HFF-Myc (cell line): Measurements from ENCODE around the gene SLC10A1.

Source experiments
- DNase-seq: peaks from one replicate; pipeline ENCODE4 v3.0.0-alpha.2; 2011; ENCODE audit warnings: low read depth; ENCODE audit errors: extremely low read depth
- H3K4me3 ChIP-seq: replicated peaks from 2 replicates; pipeline ENCODE4 v1.5.1; 2011; ENCODE audit warnings: low read depth, mild to moderate bottlenecking, control low read depth, low read length
- CTCF ChIP-seq: IDR thresholded peaks from 2 replicates; pipeline ENCODE4 v1.5.1; 2012; ENCODE audit warnings: mild to moderate bottlenecking, low read depth, low read length, control low read depth; ENCODE audit errors: missing control alignments

The SLC10A1 gene

GRCh38 chr14:69773571-69774276 lies 23.3 kb downstream of the SLC10A1 start:
- H3K4me3 ChIP-seq = no peak overlapping the region
- no peak for TF ChIP-seq CTCF
- no peak for DNase-seq

GRCh38 chr14:69772082-69773017 lies 24.7 kb downstream of the SLC10A1 start:
- no peak for DNase-seq
- TF ChIP-seq CTCF = no peak

GRCh38 chr14:69771136-69771535 lies 25.9 kb downstream of the SLC10A1 start:
- no peak overlapping the region for H3K4me3 ChIP-seq
- TF ChIP-seq CTCF = no peak
- no peak for DNase-seq

More at GRCh38 chr14:69772082-69773017, 24.7 kb downstream of the SLC10A1 start:
- no peak overlapping the region for H3K4me3 ChIP-seq

GRCh38 chr14:69770559-69770958 lies 26.5 kb downstream of the SLC10A1 start:
- TF ChIP-seq CTCF = no peak
- no peak overlapping the region for H3K4me3 ChIP-seq

GRCh38 chr14:69769623-69770022 lies 27.4 kb downstream of the SLC10A1 start:
- no peak for TF ChIP-seq CTCF
- H3K4me3 ChIP-seq = peak overlapping the region; percentile 75; the same call in 1 of the 2 replicates
- DNase-seq = no peak

More at GRCh38 chr14:69770559-69770958, 26.5 kb downstream of the SLC10A1 start:
- no peak for DNase-seq

GRCh38 chr14:69768873-69769272 lies 28.2 kb downstream of the SLC10A1 start:
- TF ChIP-seq CTCF = no peak
- DNase-seq = no peak
- peak overlapping the region; percentile 75 for H3K4me3 ChIP-seq
